AG08396 (cell line): Measurements from ENCODE around the gene RNF152.

ENCODE experiments used
- DNase-seq: peaks from one replicate; pipeline ENCODE4 v3.0.0; 2012; ENCODE audit warnings: low spot score, mixed read lengths

RNF152 gene

GRCh38 chr18:61854578-61855448, 38.0 kb downstream of the RNF152 start:
- peak; percentile 56 for DNase-seq

GRCh38 chr18:61853855-61854254, 39.0 kb downstream of the RNF152 start:
- DNase-seq = no peak

GRCh38 chr18:61852496-61852895, 40.3 kb downstream of the RNF152 start:
- no peak for DNase-seq

GRCh38 chr18:61851940-61852451, 40.8 kb downstream of the RNF152 start:
- no peak for DNase-seq

- DNase-seq = no peak
Measured at GRCh38 chr18:61851279-61851678, 41.5 kb downstream of the RNF152 start.

GRCh38 chr18:61850756-61851155, 42.1 kb downstream of the RNF152 start:
- DNase-seq = no peak

GRCh38 chr18:61847164-61847791, 45.5 kb downstream of the RNF152 start:
- no peak for DNase-seq

- DNase-seq = no peak
Measured at GRCh38 chr18:61845197-61845596, 47.6 kb downstream of the RNF152 start.

- DNase-seq = no peak
Measured at GRCh38 chr18:61844726-61845125, 48.1 kb downstream of the RNF152 start.

GRCh38 chr18:61842146-61842545, 50.7 kb downstream of the RNF152 start:
- no peak for DNase-seq

GRCh38 chr18:61841706-61842105, 51.1 kb downstream of the RNF152 start:
- DNase-seq = no peak

- DNase-seq = no peak
Measured at GRCh38 chr18:61840324-61840723, 52.5 kb downstream of the RNF152 start.

GRCh38 chr18:61838521-61838920, 54.3 kb downstream of the RNF152 start:
- no peak for DNase-seq

GRCh38 chr18:61833978-61834377, 58.8 kb downstream of the RNF152 start:
- peak; percentile 25 for DNase-seq

GRCh38 chr18:61833387-61833786, 59.4 kb downstream of the RNF152 start:
- peak; percentile 29 for DNase-seq

GRCh38 chr18:61832858-61833257, 59.9 kb downstream of the RNF152 start:
- no peak for DNase-seq

- DNase-seq = no peak
Measured at GRCh38 chr18:61831071-61831470, 61.7 kb downstream of the RNF152 start.

GRCh38 chr18:61829108-61829507, 63.7 kb downstream of the RNF152 start:
- DNase-seq = no peak

- no peak for DNase-seq
Measured at GRCh38 chr18:61827591-61827990, 65.2 kb downstream of the RNF152 start.

GRCh38 chr18:61825386-61825785, 67.4 kb downstream of the RNF152 start:
- peak; percentile 10 for DNase-seq

GRCh38 chr18:61824733-61825363, 68.0 kb downstream of the RNF152 start:
- DNase-seq = no peak

- DNase-seq = no peak
Measured at GRCh38 chr18:61823595-61823994, 69.2 kb downstream of the RNF152 start.

- no peak for DNase-seq
Measured at GRCh38 chr18:61822879-61823278, 69.9 kb downstream of the RNF152 start.
